ENCODE data around the gene HMGN4.

The HMGN4 gene

GRCh38 chr6:26552640-26553188 is 14.5 kb downstream of the HMGN4 start:
- DNase-seq, result no peak

- peak; percentile 72 for DNase-seq
Measured at GRCh38 chr6:26553264-26553634, 15.1 kb downstream of the HMGN4 start.

- peak; percentile 73 for DNase-seq
Measured at GRCh38 chr6:26553635-26554446, 15.7 kb downstream of the HMGN4 start.

- DNase-seq, result no peak
Measured at GRCh38 chr6:26554447-26554696, 16.2 kb downstream of the HMGN4 start.

- DNase-seq, result peak; percentile 33
Measured at GRCh38 chr6:26554697-26555504, 16.7 kb downstream of the HMGN4 start.

- DNase-seq, result no peak
Measured at GRCh38 chr6:26555505-26556262, 17.5 kb downstream of the HMGN4 start.

GRCh38 chr6:26556263-26557070 is 18.3 kb downstream of the HMGN4 start:
- peak; percentile 71 for DNase-seq

GRCh38 chr6:26561533-26562466 is 23.6 kb downstream of the HMGN4 start:
- DNase-seq, result no peak

GRCh38 chr6:26563488-26563887 is 25.3 kb downstream of the HMGN4 start:
- no peak for DNase-seq

- peak; percentile 87 for DNase-seq
Measured at GRCh38 chr6:26568601-26569432, 30.7 kb downstream of the HMGN4 start.

- DNase-seq, result no peak
Measured at GRCh38 chr6:26569433-26569764, 31.2 kb downstream of the HMGN4 start.

GRCh38 chr6:26570027-26570809 is 32.1 kb downstream of the HMGN4 start:
- no peak for DNase-seq

- peak; percentile 89 for DNase-seq
Measured at GRCh38 chr6:26571592-26572296, 33.6 kb downstream of the HMGN4 start.

- no peak for DNase-seq
Measured at GRCh38 chr6:26575494-26575939, 37.4 kb downstream of the HMGN4 start.

GRCh38 chr6:26576407-26576843 is 38.3 kb downstream of the HMGN4 start:
- DNase-seq, result no peak

- no peak for DNase-seq
Measured at GRCh38 chr6:26576929-26577719, 39.0 kb downstream of the HMGN4 start.

GRCh38 chr6:26577720-26578072 is 39.5 kb downstream of the HMGN4 start:
- DNase-seq, result no peak

GRCh38 chr6:26578279-26578678 is 40.1 kb downstream of the HMGN4 start:
- DNase-seq, result no peak

Measured in NCI-H774 (cell line).